Vagina (tissue), 2 donors: Measurements from ENCODE around the gene RAPGEF4. TPM values are rescaled to one million over a fixed set of nuclear protein-coding genes. Genes with fewer than 3 reads are reported as not detected.

Experiments used
- DNase-seq, 2 donors: peaks; one replicate each; pipeline ENCODE4 v3.0.0-alpha.2; 2017; ENCODE audit errors: extremely low spot score in 2 of 2
- H3K27ac ChIP-seq: fragments of 200-600 bp; sonication (generic); one replicate; pipeline ENCODE4 v1.5.1; 2019
- H3K27me3 ChIP-seq: fragments of 200-600 bp; sonication (generic); one replicate; pipeline ENCODE4 v1.5.1; 2019
- H3K36me3 ChIP-seq, 2 donors: fragments of 200-600 bp; sonication (generic); one replicate each; pipeline ENCODE4 v1.5.1; 2017 to 2019
- H3K4me1 ChIP-seq: fragments of 200-600 bp; sonication (generic); one replicate; pipeline ENCODE4 v1.5.1; 2019
- H3K4me3 ChIP-seq, 2 donors: fragments of 200-600 bp; sonication (generic); 1 replicate in 1 of 2; 2 replicates in 1 of 2; pipeline ENCODE4 v1.5.1; 2016 to 2019
- H3K9me3 ChIP-seq: fragments of 200-600 bp; sonication (generic); one replicate; pipeline ENCODE4 v1.5.1; 2019
- POLR2A ChIP-seq, 2 donors: fragments of 450-650 bp; IDR thresholded peaks; one replicate each; pipeline ENCODE4 v1.6.1; 2017; ENCODE audit warnings: antibody characterized with exemption in 2 of 2, mild to moderate bottlenecking in 2 of 2, moderate library complexity in 2 of 2
- POLR2AphosphoS5 ChIP-seq, 2 donors: sonication (generic); formaldehyde crosslinking; IDR thresholded peaks; one replicate each; pipeline ENCODE4 v1.9.0; 2017; ENCODE audit warnings: antibody characterized with exemption in 2 of 2, mild to moderate bottlenecking in 2 of 2, low read depth in 1 of 2; ENCODE audit not compliant: insufficient read depth in 1 of 2
- intact Hi-C: fragments of 100-400 bp; cut with DNase I; formaldehyde crosslinking; loops from one replicate; pipeline ENCODE4 v1.15.1; 2023
- total RNA-seq: library from RNA; depleted of rRNA; stranded (reverse); fragments of >200 nt; gene quantifications from one replicate; pipeline ENCODE4 v1.2.3, GENCODE V29; 2016
- TF ChIP-seq, protein P1 (sequence below), 3 experiments: fragments of 450-650 bp in 2 of 3; fragments of 200-600 bp in 1 of 3; sonication (generic) in 1 of 3; IDR thresholded peaks; one replicate each; pipeline ENCODE4 v1.5.1; 2017 to 2019; ENCODE audit warnings: antibody characterized with exemption in 3 of 3, mild to moderate bottlenecking in 2 of 3, moderate library complexity in 2 of 3

Gene RAPGEF4
- total RNA-seq, 1 donor from 2014 or later: 18.4 TPM

DNA sequence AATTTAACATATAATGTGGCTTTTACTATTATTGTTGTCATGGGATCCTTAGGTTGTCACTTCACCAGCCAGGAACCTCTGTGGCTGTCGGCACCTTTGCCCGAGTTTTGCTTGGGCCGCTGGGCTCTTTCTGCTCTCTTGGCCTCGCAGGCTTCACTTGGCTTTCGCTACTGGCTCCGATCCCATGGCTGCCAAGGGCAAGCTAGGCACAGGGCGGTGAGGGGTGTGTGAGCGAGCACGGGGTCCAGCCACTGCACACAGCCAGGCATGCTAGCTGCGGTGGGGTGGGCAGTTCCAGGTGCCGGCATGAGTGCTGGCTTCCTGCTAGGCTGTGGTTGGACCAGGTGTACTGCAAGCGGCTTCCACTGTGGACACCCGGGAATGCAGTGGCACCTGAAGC lies 23.4 kb upstream of the RAPGEF4 start:
- no peak for DNase-seq
- Histone ChIP-seq H3K27ac (no peak overlapping the region), H3K36me3 (no peaks in the 10 kb centered on the region), H3K4me3 (no peak overlapping the region), H3K4me1 (no peaks in the 10 kb centered on the region), H3K9me3 (no peaks in the 10 kb centered on the region), H3K27me3 (no peaks in the 10 kb centered on the region)
- intact Hi-C loops: no loop called here
- TF ChIP-seq POLR2AphosphoS5 (IDR thresholded peaks at IDR 0.05; ENCODE audit: insufficient read depth in 1 of 2, low read depth in 1 of 2) (no peak), POLR2A (IDR thresholded peaks at IDR 0.05) (no peak)
- TF ChIP-seq, protein P1, sequence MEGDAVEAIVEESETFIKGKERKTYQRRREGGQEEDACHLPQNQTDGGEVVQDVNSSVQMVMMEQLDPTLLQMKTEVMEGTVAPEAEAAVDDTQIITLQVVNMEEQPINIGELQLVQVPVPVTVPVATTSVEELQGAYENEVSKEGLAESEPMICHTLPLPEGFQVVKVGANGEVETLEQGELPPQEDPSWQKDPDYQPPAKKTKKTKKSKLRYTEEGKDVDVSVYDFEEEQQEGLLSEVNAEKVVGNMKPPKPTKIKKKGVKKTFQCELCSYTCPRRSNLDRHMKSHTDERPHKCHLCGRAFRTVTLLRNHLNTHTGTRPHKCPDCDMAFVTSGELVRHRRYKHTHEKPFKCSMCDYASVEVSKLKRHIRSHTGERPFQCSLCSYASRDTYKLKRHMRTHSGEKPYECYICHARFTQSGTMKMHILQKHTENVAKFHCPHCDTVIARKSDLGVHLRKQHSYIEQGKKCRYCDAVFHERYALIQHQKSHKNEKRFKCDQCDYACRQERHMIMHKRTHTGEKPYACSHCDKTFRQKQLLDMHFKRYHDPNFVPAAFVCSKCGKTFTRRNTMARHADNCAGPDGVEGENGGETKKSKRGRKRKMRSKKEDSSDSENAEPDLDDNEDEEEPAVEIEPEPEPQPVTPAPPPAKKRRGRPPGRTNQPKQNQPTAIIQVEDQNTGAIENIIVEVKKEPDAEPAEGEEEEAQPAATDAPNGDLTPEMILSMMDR (IDR thresholded peaks at IDR 0.05): no peak

DNA sequence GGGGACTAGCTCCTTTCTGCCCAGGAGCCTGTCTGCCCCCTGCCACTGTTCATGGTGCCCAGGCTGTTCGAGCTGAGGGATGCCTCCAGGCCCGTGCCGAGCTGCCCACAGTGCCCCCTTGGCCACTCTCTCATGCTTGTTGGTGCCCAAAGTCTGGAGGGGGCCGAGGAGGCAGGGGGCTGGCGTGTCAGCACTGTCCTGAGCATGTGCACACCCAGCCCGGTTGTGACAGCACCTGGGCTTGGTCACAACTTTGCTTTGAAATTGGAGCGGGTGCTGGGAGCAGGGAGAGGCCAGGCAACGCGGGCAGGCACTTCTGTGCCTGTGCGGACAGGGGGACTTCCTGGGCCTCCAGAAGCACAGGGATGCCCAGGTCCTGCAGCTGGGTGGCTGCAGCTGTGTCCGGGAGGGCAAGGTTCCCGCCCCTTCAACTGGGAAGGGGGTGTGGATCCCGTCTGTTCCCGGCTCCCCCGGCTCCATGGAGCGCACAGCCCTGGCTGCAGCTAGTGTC lies 22.2 kb upstream of the RAPGEF4 start:
- H3K27ac ChIP-seq: no peak overlapping the region
- intact Hi-C loops: no loop called here
- no peaks in the 10 kb centered on the region for H3K4me1 ChIP-seq

DNA sequence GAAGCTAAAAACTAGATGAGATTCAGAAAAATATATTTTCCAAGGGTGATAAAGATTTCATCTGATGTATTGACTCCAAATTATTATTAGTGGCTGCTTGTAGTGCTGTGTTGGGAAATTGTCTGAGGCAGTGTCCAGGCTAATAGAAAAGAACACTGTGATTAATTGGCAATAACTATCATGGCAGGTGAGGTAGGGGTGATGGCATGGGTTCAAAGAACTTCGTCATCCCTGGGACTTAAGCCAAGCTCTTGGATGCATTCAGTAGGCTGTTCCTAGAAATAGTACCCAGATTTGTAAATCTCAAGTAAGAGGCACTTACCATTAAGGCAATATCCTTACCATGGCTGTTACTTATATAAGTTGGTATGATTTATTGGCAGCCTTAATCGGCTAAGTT lies 13.2 kb upstream of the RAPGEF4 start:
- H3K27ac ChIP-seq: no peak overlapping the region
- no peak for DNase-seq

More for the DNA sequence above, 22.2 kb upstream of the RAPGEF4 start:
- Histone ChIP-seq H3K36me3 (no peaks in the 10 kb centered on the region), H3K4me3 (no peak overlapping the region), H3K27me3 (no peaks in the 10 kb centered on the region), H3K9me3 (no peaks in the 10 kb centered on the region)
- TF ChIP-seq, protein P1 (IDR thresholded peaks at IDR 0.05): no peak
- TF ChIP-seq POLR2A (IDR thresholded peaks at IDR 0.05) (no peak), POLR2AphosphoS5 (IDR thresholded peaks at IDR 0.05; ENCODE audit: insufficient read depth in 1 of 2, low read depth in 1 of 2) (no peak)
- DNase-seq: no peak

DNA sequence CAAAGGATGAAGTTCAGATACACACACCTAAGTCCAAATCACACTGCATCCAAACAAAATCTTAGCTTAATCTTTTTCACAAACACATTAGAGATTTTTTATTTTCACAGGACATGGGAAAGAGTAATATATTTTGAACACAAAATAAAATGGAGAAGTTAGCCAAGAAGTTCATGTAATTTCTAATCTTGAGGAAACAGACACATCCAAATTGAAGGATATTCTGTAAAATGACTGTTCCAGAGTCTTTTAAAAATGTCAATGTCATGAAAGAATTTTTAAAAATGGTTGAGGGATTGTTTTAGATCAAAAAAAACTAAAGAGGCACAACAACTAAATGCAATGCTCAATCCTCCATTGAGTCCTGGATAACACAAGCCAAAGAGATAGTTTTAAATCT lies 12.4 kb upstream of the RAPGEF4 start:
- TF ChIP-seq POLR2A (IDR thresholded peaks at IDR 0.05) (no peak), POLR2AphosphoS5 (IDR thresholded peaks at IDR 0.05; ENCODE audit: insufficient read depth in 1 of 2, low read depth in 1 of 2) (no peak)
- TF ChIP-seq, protein P1 (IDR thresholded peaks at IDR 0.05): no peak
- Histone ChIP-seq H3K4me1 (no peaks in the 10 kb centered on the region), H3K27ac (no peak overlapping the region), H3K4me3 (no peak overlapping the region), H3K36me3 (no peaks in the 10 kb centered on the region), H3K9me3 (no peaks in the 10 kb centered on the region), H3K27me3 (no peaks in the 10 kb centered on the region)
- no peak for DNase-seq
- intact Hi-C loops: no loop called here

More for the DNA sequence above, 13.2 kb upstream of the RAPGEF4 start:
- TF ChIP-seq POLR2AphosphoS5 (IDR thresholded peaks at IDR 0.05; ENCODE audit: insufficient read depth in 1 of 2, low read depth in 1 of 2) (no peak), POLR2A (IDR thresholded peaks at IDR 0.05) (no peak)
- TF ChIP-seq, protein P1 (IDR thresholded peaks at IDR 0.05): no peak
- intact Hi-C loops: no loop called here
- Histone ChIP-seq H3K4me1 (no peaks in the 10 kb centered on the region), H3K4me3 (no peak overlapping the region), H3K36me3 (no peaks in the 10 kb centered on the region), H3K9me3 (no peaks in the 10 kb centered on the region), H3K27me3 (no peaks in the 10 kb centered on the region)

DNA sequence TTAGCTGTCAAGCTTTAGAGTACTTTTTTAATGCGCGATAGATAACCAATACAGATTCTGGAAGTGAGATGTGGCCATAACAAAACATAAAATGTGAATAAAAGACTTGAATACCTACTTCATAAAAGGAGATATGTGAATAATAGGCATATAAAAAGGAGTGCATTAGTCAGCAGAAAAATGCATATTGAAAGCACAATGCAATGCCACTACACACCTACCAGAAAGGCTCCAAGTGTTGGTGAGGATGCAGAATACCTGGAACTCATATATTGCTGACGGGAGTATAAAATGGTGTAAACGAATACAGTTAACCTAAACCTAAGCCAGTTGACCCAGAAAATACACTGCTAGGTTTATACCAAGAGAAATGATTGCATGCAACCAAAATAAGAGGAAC lies 10.9 kb upstream of the RAPGEF4 start:
- Histone ChIP-seq H3K9me3 (no peaks in the 10 kb centered on the region), H3K27ac (no peak overlapping the region), H3K4me3 (no peak overlapping the region), H3K36me3 (no peaks in the 10 kb centered on the region), H3K27me3 (no peaks in the 10 kb centered on the region), H3K4me1 (no peaks in the 10 kb centered on the region)
- DNase-seq: no peak
- TF ChIP-seq, protein P1 (IDR thresholded peaks at IDR 0.05): no peak
- TF ChIP-seq POLR2A (IDR thresholded peaks at IDR 0.05) (no peak), POLR2AphosphoS5 (IDR thresholded peaks at IDR 0.05; ENCODE audit: insufficient read depth in 1 of 2, low read depth in 1 of 2) (no peak)
- intact Hi-C loops: no loop called here
